ENCODE measurements around the gene PGAP1.
"Not testable (repeated sequence)": the region's sequence is repeated elsewhere in the genome, so short reads cannot be mapped to it uniquely, and the experiment has no call there.

PGAP1 gene

DNA sequence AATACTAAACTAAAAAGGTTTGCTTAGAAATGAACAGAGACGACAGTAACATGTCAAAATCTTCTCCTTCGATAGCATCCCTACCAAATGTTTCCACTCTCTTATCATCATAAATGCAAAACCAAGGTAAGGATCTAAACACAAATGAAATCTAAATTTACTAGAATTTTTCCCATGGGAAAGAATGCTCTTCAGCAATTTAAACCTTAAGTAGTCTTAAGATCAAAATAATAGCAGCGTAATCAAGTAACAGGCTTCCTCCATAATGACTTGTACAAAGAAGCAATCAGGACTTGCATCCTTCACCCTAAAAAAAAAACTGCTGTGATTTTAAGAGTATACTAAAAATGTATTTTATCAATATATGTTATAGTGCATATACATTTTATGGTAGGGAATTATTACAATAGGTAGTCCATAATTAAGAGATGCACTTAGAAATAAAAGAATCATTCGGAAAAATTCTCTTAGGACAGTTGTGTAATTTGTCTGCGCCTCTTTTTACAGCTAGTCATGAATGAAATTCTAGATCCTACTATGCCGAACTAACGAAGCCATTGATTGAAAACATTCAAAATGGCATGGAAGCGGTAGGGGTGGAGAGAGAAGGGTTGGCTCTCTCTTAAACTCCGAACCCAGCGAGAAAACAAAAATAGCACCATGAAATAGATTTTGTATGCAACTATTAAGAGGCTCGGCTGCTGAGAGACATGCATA lies 1.3 kb downstream of the PGAP1 start:
- H3K4me1 ChIP-seq (ENCODE audit: insufficient read depth, low read length) = peaks cover 23% of the 10 kb centered on the region
- peaks cover 3% of the 10 kb centered on the region; the same call in 1 of the 2 replicates for H3K27me3 ChIP-seq (ENCODE audit: insufficient read depth, low read length)
- no peaks in the 10 kb centered on the region for H3K9me3 ChIP-seq (ENCODE audit: insufficient read depth, low read depth, low read length)
- no peak overlapping the region for H3K27ac ChIP-seq (ENCODE audit: low read depth, low read length)
- no peaks in the 10 kb centered on the region for H3K36me3 ChIP-seq (ENCODE audit: insufficient read depth, low read length)
- H3K9ac ChIP-seq (ENCODE audit: low read depth, low read length) = peak overlapping the region; percentile 86
- H3K4me3 ChIP-seq (ENCODE audit: low read length) = peak overlapping the region; percentile 84
- WGBS = 19% methylated on average over 11 of the region's 11 CpGs

DNA sequence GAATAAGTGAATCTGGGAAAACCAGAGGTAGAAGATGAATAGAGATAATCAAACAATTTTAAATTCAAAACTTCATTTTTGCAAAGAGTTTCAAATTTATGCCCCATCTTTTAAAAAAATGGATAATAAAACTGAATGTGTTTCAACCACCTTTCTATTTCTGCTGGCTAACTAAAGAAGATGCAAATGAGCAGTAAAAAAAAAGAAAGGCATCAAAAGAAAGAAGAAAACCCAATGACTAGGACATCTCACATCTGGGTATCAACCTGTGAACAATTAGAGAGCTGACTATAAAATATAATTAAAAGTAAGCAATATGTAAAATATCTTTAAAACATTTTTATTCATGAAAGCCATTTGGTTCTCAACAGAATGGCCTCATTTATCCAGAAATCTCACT lies 2.5 kb downstream of the PGAP1 start:
- Histone ChIP-seq H3K9ac (ENCODE audit: low read depth, low read length) (no peak overlapping the region), H3K4me3 (ENCODE audit: low read length) (peak overlapping the region; percentile 84), H3K27me3 (ENCODE audit: insufficient read depth, low read length) (peaks cover 3% of the 10 kb centered on the region; the same call in 1 of the 2 replicates), H3K9me3 (ENCODE audit: insufficient read depth, low read depth, low read length) (no peaks in the 10 kb centered on the region), H3K4me1 (ENCODE audit: insufficient read depth, low read length) (peaks cover 23% of the 10 kb centered on the region), H3K27ac (ENCODE audit: low read depth, low read length) (no peak overlapping the region), H3K36me3 (ENCODE audit: insufficient read depth, low read length) (peaks cover 8% of the 10 kb centered on the region)

DNA sequence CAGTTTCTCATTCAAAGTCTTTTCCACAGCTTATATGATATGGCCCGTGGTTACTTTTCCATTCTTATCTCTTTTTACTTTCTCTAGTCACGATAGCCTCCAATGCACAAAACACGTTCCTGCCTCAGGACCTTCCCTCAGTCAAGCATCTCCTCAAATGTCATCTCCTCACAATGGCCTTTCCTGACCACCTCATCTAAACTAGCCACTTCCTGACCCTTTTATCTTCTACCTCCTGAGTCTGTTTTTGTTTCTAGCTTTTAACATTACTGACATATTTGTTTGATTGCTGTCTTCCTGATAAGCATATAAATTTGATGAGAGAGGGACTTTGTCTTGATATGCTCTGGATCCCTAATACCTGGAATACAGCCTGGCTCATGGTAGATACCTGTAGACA lies 7.6 kb downstream of the PGAP1 start:
- peaks cover 58% of the 10 kb centered on the region for H3K36me3 ChIP-seq (ENCODE audit: insufficient read depth, low read length)
- H3K27ac ChIP-seq (ENCODE audit: low read depth, low read length) = no peak overlapping the region
- no peaks in the 10 kb centered on the region for H3K27me3 ChIP-seq (ENCODE audit: insufficient read depth, low read length)
- H3K4me3 ChIP-seq (ENCODE audit: low read length) = no peak overlapping the region
- H3K9ac ChIP-seq (ENCODE audit: low read depth, low read length) = no peak overlapping the region
- 88% methylated on average over 3 of the region's 3 CpGs for WGBS
- H3K4me1 ChIP-seq (ENCODE audit: insufficient read depth, low read length) = peaks cover 2% of the 10 kb centered on the region
- no peaks in the 10 kb centered on the region for H3K9me3 ChIP-seq (ENCODE audit: insufficient read depth, low read depth, low read length)

- H3K9ac ChIP-seq (ENCODE audit: low read depth, low read length) = no peak overlapping the region
- H3K4me3 ChIP-seq (ENCODE audit: low read length) = no peak overlapping the region
- H3K9me3 ChIP-seq (ENCODE audit: insufficient read depth, low read depth, low read length) = no peaks in the 10 kb centered on the region
- no peaks in the 10 kb centered on the region for H3K27me3 ChIP-seq (ENCODE audit: insufficient read depth, low read length)
- no peak overlapping the region for H3K27ac ChIP-seq (ENCODE audit: low read depth, low read length)
- H3K4me1 ChIP-seq (ENCODE audit: insufficient read depth, low read length) = no peaks in the 10 kb centered on the region; the same call in none of the 2 replicates
- H3K36me3 ChIP-seq (ENCODE audit: insufficient read depth, low read length) = peaks cover 69% of the 10 kb centered on the region
These were observed 8.7 kb downstream of the PGAP1 start for GRCh38 chr2:196917802-196918201.

DNA sequence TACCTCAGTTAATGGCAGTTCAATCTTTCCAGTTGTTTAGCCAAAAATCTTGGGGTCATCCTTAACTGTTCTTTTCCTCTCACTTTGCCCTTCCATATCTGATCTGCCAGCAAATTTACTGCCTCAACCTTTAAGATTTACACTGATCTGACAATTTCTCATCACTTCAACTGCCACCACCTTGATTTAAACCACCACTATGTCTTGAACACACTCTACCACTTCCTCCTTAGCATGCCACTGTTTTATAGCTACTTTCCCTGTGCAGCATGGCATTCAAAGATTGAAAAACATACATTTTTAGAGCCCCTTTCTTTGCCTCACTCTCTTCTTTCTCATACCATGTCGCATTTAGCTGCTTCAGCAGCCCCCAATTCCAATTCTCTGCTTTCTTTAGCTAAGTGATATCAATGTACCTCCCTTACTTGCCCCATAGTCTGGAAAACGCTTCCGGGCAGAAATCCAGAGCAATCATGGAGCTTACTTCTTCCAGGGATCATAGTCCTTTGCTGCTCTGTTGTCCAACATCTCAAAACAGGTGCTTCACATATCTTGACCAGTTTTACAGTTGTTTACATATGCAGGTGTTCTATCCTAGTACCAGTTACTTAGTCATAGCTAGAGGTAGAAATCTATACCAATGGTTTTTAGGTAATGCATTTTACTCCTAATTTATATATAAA lies 10.9 kb downstream of the PGAP1 start:
- Histone ChIP-seq H3K36me3 (ENCODE audit: insufficient read depth, low read length) (peaks cover 82% of the 10 kb centered on the region), H3K27me3 (ENCODE audit: insufficient read depth, low read length) (no peaks in the 10 kb centered on the region), H3K4me3 (ENCODE audit: low read length) (no peak overlapping the region), H3K4me1 (ENCODE audit: insufficient read depth, low read length) (no peaks in the 10 kb centered on the region; the same call in 1 of the 2 replicates), H3K27ac (ENCODE audit: low read depth, low read length) (no peak overlapping the region), H3K9ac (ENCODE audit: low read depth, low read length) (no peak overlapping the region), H3K9me3 (ENCODE audit: insufficient read depth, low read depth, low read length) (0 out of 2 replicates have a peak, but pooled peaks cover 5% of the 10 kb centered on the region)
- WGBS = 93% methylated on average over 3 of the region's 3 CpGs

DNA sequence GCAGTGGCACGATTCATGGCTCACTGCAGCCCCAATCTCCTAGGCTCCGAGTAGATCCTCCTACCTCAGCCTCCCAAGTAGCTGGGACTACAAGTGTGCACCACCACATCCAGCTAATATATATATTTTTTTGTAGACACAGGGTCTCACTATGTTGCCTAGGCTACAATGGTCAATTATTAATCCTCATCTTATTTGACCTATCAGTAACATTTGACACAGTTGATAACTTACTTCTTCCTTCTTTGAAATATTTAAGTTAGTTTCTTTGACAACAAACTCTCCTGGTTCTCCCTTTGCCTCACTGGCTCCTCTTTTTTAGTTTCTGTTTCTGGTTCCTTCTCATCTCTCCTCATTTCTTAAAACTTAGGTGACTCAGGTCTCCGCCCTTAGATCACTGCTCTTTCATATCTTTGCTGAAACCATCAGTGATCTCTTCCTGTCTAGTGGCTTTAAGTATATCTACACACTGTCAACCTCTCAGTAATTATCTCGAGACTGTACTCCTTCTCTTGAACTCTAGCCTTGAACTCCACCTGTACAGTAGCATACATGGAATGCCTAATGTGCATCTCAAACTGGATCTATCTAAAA lies 11.5 kb downstream of the PGAP1 start:
- H3K27me3 ChIP-seq (ENCODE audit: insufficient read depth, low read length) = no peaks in the 10 kb centered on the region
- 0 out of 2 replicates have a peak, but pooled peaks cover 5% of the 10 kb centered on the region for H3K9me3 ChIP-seq (ENCODE audit: insufficient read depth, low read depth, low read length)
- peaks cover 82% of the 10 kb centered on the region for H3K36me3 ChIP-seq (ENCODE audit: insufficient read depth, low read length)

DNA sequence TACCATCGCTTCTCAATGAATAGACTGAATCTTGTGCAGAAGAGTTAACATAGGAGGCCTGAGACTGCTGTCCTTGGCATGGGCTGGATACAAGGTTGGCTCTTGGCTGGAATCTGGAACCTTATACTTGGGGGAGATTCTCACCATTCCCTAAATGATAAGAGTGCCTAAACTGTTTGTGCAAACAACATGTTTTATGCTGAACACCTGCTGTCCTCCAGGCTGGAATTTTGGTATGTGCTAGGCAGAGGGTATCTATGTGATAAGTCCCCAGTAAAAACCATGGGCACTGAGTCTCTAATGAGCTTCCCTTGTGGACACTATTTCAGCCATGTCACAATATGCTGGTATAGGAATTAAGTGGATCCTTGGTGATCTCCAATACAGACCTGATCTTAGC lies 12.8 kb downstream of the PGAP1 start:
- H3K4me3 ChIP-seq (ENCODE audit: low read length) = no peak overlapping the region
- no peaks in the 10 kb centered on the region for H3K4me1 ChIP-seq (ENCODE audit: insufficient read depth, low read length)
- H3K36me3 ChIP-seq (ENCODE audit: insufficient read depth, low read length) = peaks cover 71% of the 10 kb centered on the region
- H3K9me3 ChIP-seq (ENCODE audit: insufficient read depth, low read depth, low read length) = 0 out of 2 replicates have a peak, but pooled peaks cover 5% of the 10 kb centered on the region
- no peaks in the 10 kb centered on the region for H3K27me3 ChIP-seq (ENCODE audit: insufficient read depth, low read length)
- no peak overlapping the region for H3K27ac ChIP-seq (ENCODE audit: low read depth, low read length)
- no peak overlapping the region for H3K9ac ChIP-seq (ENCODE audit: low read depth, low read length)
- WGBS = 100% methylated on average over 1 of the region's 1 CpG

More for the DNA sequence above, 11.5 kb downstream of the PGAP1 start:
- H3K9ac ChIP-seq (ENCODE audit: low read depth, low read length) = no peak overlapping the region
- no peaks in the 10 kb centered on the region; the same call in 1 of the 2 replicates for H3K4me1 ChIP-seq (ENCODE audit: insufficient read depth, low read length)
- no peak overlapping the region for H3K4me3 ChIP-seq (ENCODE audit: low read length)
- H3K27ac ChIP-seq (ENCODE audit: low read depth, low read length) = no peak overlapping the region
- 95% methylated on average over 4 of the region's 4 CpGs for WGBS

- not testable (repeated sequence) for H3K9me3 ChIP-seq (ENCODE audit: insufficient read depth, low read depth, low read length); H3K4me1 ChIP-seq (ENCODE audit: insufficient read depth, low read length); H3K27me3 ChIP-seq (ENCODE audit: insufficient read depth, low read length)
- Histone ChIP-seq H3K27ac (ENCODE audit: low read depth, low read length) (0 out of 2 replicates have a peak overlapping the region, but pooled peaks have one; percentile 3), H3K4me3 (ENCODE audit: low read length) (peak overlapping the region; percentile 54), H3K36me3 (ENCODE audit: insufficient read depth, low read length) (peaks cover 29% of the 10 kb centered on the region), H3K9ac (ENCODE audit: low read depth, low read length) (peak overlapping the region; percentile 68; the same call in 1 of the 2 replicates)
- WGBS = no CpG with 5 or more reads among the region's 15 CpGs
These were observed 21.1 kb downstream of the PGAP1 start for GRCh38 chr2:196905365-196905764.

GRCh38 chr2:196902828-196903227 lies 23.7 kb downstream of the PGAP1 start:
- H3K4me3 ChIP-seq (ENCODE audit: low read length) = no peak overlapping the region
- no CpG with 5 or more reads among the region's 3 CpGs for WGBS
- H3K4me1 ChIP-seq (ENCODE audit: insufficient read depth, low read length) = peaks cover 5% of the 10 kb centered on the region; the same call in 1 of the 2 replicates
- no peaks in the 10 kb centered on the region for H3K27me3 ChIP-seq (ENCODE audit: insufficient read depth, low read length)
- peaks cover 49% of the 10 kb centered on the region for H3K36me3 ChIP-seq (ENCODE audit: insufficient read depth, low read length)
- H3K9me3 ChIP-seq (ENCODE audit: insufficient read depth, low read depth, low read length) = no peaks in the 10 kb centered on the region
- no peak overlapping the region for H3K9ac ChIP-seq (ENCODE audit: low read depth, low read length)
- H3K27ac ChIP-seq (ENCODE audit: low read depth, low read length) = no peak overlapping the region

GRCh38 chr2:196900843-196901242 lies 25.7 kb downstream of the PGAP1 start:
- H3K4me3 ChIP-seq (ENCODE audit: low read length) = no peak overlapping the region
- H3K4me1 ChIP-seq (ENCODE audit: insufficient read depth, low read length) = peaks cover 5% of the 10 kb centered on the region; the same call in 1 of the 2 replicates
- H3K27me3 ChIP-seq (ENCODE audit: insufficient read depth, low read length) = no peaks in the 10 kb centered on the region
- 93% methylated on average over 4 of the region's 6 CpGs for WGBS
- no peak overlapping the region for H3K9ac ChIP-seq (ENCODE audit: low read depth, low read length)
- no peak overlapping the region for H3K27ac ChIP-seq (ENCODE audit: low read depth, low read length)
- H3K36me3 ChIP-seq (ENCODE audit: insufficient read depth, low read length) = peaks cover 68% of the 10 kb centered on the region
- no peaks in the 10 kb centered on the region for H3K9me3 ChIP-seq (ENCODE audit: insufficient read depth, low read depth, low read length)

DNA sequence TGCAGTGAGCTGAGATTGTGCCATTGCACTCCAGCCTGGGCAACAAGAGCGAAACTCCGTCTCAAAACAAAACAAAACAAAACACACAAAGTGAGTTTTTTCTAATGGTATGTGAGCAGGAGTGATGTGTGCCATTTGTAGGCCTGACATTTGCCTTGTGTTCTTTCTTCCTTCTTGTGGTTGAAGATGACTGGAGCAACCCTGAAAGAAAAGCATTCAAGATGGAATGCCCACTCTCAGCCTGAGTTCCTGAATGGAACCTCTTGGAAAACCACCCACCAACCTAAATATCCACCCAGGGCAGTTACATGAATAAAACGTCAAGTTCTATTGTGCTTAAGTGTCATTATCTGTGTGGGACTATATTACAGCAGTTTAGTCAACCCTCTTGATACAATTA lies 26.5 kb downstream of the PGAP1 start:
- Histone ChIP-seq H3K36me3 (ENCODE audit: insufficient read depth, low read length) (peaks cover 75% of the 10 kb centered on the region), H3K27ac (ENCODE audit: low read depth, low read length) (no peak overlapping the region)

More for the DNA sequence above, 26.5 kb downstream of the PGAP1 start:
- H3K9me3 ChIP-seq (ENCODE audit: insufficient read depth, low read depth, low read length) = no peaks in the 10 kb centered on the region
- 100% methylated on average over 1 of the region's 3 CpGs for WGBS
- no peak overlapping the region for H3K9ac ChIP-seq (ENCODE audit: low read depth, low read length)
- H3K4me3 ChIP-seq (ENCODE audit: low read length) = no peak overlapping the region
- peaks cover 1% of the 10 kb centered on the region; the same call in 1 of the 2 replicates for H3K4me1 ChIP-seq (ENCODE audit: insufficient read depth, low read length)
- no peaks in the 10 kb centered on the region for H3K27me3 ChIP-seq (ENCODE audit: insufficient read depth, low read length)
